Measurements from ENCODE around the gene NT5C1A.

DNA sequence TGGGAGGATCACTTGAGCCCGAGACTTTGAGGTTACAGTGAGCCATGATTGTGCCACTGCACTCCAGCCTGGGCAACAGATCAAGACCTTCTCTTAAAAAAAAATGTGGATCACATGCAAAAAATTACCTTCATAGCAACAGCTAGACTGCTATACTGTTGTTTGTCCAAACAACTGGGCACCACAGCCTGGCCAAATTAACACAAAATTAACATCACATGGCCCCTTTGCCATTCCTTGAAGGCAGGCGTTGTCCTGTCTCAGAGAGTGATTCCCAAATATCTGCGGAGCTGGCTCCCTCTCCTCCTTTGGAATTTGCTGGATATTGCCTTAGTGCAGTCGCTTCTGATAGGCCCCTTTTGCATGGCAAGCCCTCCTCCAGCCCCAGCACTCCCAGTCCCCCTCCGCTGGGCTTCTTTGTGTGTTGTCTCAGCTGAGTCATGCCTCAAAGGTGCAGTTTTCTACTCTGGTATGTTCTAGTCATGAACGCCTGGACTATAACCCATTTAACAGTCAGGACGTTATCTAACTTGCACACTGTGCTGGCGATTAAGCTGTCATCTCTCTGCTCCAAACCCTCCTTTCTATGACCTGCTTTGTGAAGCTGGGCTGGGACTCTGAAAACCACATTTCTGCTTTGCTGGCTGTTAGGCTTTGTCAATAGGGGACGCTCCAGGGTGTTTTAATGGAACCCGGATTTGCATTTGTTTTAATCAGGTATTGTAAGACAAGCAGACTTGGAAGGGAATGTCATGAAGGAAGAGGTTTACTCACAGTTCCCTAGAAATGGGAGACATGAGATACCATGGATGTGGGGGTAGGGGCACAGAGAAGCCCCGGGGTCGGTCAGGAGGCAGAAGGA, 39.4 kb upstream of the NT5C1A start:
- no peak for TF ChIP-seq MYC (IDR thresholded peaks at IDR 0.05; ENCODE audit: borderline replicate concordance, low read length)
- no peak for TF ChIP-seq KDM5A (IDR thresholded peaks at IDR 0.05)
- TF ChIP-seq, protein P1, sequence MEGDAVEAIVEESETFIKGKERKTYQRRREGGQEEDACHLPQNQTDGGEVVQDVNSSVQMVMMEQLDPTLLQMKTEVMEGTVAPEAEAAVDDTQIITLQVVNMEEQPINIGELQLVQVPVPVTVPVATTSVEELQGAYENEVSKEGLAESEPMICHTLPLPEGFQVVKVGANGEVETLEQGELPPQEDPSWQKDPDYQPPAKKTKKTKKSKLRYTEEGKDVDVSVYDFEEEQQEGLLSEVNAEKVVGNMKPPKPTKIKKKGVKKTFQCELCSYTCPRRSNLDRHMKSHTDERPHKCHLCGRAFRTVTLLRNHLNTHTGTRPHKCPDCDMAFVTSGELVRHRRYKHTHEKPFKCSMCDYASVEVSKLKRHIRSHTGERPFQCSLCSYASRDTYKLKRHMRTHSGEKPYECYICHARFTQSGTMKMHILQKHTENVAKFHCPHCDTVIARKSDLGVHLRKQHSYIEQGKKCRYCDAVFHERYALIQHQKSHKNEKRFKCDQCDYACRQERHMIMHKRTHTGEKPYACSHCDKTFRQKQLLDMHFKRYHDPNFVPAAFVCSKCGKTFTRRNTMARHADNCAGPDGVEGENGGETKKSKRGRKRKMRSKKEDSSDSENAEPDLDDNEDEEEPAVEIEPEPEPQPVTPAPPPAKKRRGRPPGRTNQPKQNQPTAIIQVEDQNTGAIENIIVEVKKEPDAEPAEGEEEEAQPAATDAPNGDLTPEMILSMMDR (IDR thresholded peaks at IDR 0.05): no peak
- TF ChIP-seq, protein P2, sequence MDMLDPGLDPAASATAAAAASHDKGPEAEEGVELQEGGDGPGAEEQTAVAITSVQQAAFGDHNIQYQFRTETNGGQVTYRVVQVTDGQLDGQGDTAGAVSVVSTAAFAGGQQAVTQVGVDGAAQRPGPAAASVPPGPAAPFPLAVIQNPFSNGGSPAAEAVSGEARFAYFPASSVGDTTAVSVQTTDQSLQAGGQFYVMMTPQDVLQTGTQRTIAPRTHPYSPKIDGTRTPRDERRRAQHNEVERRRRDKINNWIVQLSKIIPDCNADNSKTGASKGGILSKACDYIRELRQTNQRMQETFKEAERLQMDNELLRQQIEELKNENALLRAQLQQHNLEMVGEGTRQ (IDR thresholded peaks at IDR 0.05): no peak
- TF ChIP-seq, protein P3, sequence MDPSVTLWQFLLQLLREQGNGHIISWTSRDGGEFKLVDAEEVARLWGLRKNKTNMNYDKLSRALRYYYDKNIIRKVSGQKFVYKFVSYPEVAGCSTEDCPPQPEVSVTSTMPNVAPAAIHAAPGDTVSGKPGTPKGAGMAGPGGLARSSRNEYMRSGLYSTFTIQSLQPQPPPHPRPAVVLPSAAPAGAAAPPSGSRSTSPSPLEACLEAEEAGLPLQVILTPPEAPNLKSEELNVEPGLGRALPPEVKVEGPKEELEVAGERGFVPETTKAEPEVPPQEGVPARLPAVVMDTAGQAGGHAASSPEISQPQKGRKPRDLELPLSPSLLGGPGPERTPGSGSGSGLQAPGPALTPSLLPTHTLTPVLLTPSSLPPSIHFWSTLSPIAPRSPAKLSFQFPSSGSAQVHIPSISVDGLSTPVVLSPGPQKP (IDR thresholded peaks at IDR 0.05; ENCODE audit: low read depth, low read length): no peak
- TF ChIP-seq, protein P4, sequence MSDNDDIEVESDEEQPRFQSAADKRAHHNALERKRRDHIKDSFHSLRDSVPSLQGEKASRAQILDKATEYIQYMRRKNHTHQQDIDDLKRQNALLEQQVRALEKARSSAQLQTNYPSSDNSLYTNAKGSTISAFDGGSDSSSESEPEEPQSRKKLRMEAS (IDR thresholded peaks at IDR 0.05): no peak
- no peak for TF ChIP-seq POLR2A (IDR thresholded peaks at IDR 0.05; ENCODE audit: low read length)
- TF ChIP-seq, protein P5, sequence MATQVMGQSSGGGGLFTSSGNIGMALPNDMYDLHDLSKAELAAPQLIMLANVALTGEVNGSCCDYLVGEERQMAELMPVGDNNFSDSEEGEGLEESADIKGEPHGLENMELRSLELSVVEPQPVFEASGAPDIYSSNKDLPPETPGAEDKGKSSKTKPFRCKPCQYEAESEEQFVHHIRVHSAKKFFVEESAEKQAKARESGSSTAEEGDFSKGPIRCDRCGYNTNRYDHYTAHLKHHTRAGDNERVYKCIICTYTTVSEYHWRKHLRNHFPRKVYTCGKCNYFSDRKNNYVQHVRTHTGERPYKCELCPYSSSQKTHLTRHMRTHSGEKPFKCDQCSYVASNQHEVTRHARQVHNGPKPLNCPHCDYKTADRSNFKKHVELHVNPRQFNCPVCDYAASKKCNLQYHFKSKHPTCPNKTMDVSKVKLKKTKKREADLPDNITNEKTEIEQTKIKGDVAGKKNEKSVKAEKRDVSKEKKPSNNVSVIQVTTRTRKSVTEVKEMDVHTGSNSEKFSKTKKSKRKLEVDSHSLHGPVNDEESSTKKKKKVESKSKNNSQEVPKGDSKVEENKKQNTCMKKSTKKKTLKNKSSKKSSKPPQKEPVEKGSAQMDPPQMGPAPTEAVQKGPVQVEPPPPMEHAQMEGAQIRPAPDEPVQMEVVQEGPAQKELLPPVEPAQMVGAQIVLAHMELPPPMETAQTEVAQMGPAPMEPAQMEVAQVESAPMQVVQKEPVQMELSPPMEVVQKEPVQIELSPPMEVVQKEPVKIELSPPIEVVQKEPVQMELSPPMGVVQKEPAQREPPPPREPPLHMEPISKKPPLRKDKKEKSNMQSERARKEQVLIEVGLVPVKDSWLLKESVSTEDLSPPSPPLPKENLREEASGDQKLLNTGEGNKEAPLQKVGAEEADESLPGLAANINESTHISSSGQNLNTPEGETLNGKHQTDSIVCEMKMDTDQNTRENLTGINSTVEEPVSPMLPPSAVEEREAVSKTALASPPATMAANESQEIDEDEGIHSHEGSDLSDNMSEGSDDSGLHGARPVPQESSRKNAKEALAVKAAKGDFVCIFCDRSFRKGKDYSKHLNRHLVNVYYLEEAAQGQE (IDR thresholded peaks at IDR 0.05): no peak
- no peak for TF ChIP-seq ZFP36 (IDR thresholded peaks at IDR 0.05; ENCODE audit: borderline replicate concordance, partially characterized antibody)
- TF ChIP-seq POLR2AphosphoS2 (conservative IDR thresholded peaks at IDR 0.05; ENCODE audit: low read length): no peak
- no peak for TF ChIP-seq MAFK (IDR thresholded peaks at IDR 0.05; ENCODE audit: partially characterized antibody)
- TF ChIP-seq JUN (IDR thresholded peaks at IDR 0.05): no peak
